ENCODE data around the gene GINS1.

DNA sequence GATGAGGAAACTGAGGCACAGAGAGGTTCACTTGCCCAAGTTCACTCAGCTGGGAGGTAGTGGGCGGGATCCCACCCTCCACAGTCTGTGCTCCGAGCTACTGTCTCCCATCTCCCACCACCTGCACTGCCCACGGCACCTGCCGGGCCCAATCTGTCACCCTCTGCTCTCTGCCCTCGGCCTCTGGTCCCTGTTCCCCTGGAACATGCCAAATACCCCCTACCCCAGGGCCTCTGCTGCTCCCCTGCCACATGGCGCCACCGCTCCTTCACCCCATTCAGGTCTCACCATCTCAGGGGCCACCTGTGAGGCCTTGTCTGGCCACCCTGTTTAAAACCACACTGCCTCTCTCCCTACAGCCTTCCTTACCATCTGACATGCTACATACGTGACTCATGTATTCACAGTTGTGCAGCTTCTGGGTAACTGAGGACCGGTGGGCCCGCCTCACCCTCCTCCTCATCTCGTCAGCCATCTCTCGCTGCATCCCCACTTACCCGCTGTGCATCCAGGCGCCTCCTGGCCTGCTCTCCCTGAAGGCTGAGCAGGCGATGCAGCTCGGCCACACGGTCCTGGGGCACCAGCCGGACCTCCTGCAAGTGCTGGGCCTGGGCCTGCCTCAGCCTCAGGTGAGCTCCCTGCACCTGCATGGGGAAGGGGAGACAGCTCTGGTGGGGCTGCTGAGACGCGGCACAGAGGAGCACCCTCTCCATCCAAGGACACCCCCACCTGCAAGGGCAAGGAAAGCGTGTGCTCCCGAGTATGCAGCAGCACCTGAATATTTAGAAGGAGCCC lies 50.6 kb downstream of the GINS1 start:
- no peak for TF ChIP-seq POLR2AphosphoS5 (IDR thresholded peaks at IDR 0.05)
- TF ChIP-seq CTCF (IDR thresholded peaks at IDR 0.05), result no peak
